Vagina (tissue), 2 donors: ENCODE measurements around the gene PLD5.

Source experiments
- POLR2AphosphoS5 ChIP-seq, 2 donors: sonication (generic); formaldehyde crosslinking; IDR thresholded peaks; one replicate each; pipeline ENCODE4 v1.9.0; 2017; ENCODE audit warnings: antibody characterized with exemption in 2 of 2, mild to moderate bottlenecking in 2 of 2, low read depth in 1 of 2; ENCODE audit not compliant: insufficient read depth in 1 of 2
- TF ChIP-seq, protein P1 (sequence below), 3 experiments: fragments of 450-650 bp in 2 of 3; fragments of 200-600 bp in 1 of 3; sonication (generic) in 1 of 3; IDR thresholded peaks; one replicate each; pipeline ENCODE4 v1.5.1; 2017 to 2019; ENCODE audit warnings: antibody characterized with exemption in 3 of 3, mild to moderate bottlenecking in 2 of 3, moderate library complexity in 2 of 3

DNA sequence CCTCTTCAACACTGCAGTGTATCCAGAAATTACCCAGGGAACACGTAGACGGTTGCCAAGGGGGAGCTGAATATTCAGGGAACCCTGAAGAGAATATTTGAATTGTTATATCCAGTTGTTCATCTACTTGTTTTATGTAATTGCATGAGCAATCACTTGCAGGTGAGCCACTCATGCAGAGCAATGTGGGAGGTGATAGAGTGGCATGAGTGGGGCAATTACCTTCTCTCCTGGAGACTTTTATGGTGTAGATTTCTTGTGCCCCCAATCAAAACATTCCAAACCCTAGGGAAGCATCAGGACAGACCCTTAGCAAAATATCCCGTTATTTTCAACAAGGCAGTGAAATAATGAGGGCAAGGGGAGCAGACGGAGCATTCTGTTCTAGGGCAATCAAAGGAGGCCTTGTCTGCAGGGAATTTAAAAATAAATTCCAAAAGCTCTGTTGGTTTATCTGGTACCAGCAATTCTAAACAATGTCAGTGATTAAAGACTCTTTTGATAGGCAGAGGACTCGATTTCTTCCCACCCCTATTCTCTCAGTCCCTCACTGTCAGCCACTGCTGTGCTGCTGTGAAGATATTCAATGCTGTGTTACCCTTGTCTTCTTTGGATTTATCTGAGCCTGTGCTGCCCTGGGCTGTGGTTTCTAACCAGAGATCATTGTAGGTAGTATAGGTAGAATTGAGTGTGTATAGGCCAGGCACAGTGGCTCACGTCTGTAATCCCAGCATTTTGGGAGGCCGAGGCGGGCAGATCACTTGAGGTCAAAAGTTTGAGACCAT lies 345.4 kb downstream of the PLD5 start:
- no peak for TF ChIP-seq POLR2AphosphoS5 (IDR thresholded peaks at IDR 0.05; ENCODE audit: insufficient read depth in 1 of 2, low read depth in 1 of 2)
- TF ChIP-seq, protein P1, sequence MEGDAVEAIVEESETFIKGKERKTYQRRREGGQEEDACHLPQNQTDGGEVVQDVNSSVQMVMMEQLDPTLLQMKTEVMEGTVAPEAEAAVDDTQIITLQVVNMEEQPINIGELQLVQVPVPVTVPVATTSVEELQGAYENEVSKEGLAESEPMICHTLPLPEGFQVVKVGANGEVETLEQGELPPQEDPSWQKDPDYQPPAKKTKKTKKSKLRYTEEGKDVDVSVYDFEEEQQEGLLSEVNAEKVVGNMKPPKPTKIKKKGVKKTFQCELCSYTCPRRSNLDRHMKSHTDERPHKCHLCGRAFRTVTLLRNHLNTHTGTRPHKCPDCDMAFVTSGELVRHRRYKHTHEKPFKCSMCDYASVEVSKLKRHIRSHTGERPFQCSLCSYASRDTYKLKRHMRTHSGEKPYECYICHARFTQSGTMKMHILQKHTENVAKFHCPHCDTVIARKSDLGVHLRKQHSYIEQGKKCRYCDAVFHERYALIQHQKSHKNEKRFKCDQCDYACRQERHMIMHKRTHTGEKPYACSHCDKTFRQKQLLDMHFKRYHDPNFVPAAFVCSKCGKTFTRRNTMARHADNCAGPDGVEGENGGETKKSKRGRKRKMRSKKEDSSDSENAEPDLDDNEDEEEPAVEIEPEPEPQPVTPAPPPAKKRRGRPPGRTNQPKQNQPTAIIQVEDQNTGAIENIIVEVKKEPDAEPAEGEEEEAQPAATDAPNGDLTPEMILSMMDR (IDR thresholded peaks at IDR 0.05), result no peak
